GM18505 (cell line): ENCODE results near the gene GHR.

Experiments
- ATAC-seq: cut with Tn5 transposase; IDR thresholded peaks from one replicate; pipeline ENCODE4 v1.9.1; 2021; ENCODE audit not compliant: unreplicated experiment
- POLR2A ChIP-seq: IDR thresholded peaks from 4 replicates; pipeline ENCODE4 v1.6.1; 2011; ENCODE audit warnings: borderline replicate concordance; ENCODE audit not compliant: insufficient read depth, insufficient read length; ENCODE audit errors: extremely low read depth

The GHR gene

GRCh38 chr5:42491699-42492098 is 68.5 kb downstream of the GHR start:
- TF ChIP-seq POLR2A = no peak
- ATAC-seq = no peak

- no peak for TF ChIP-seq POLR2A
- ATAC-seq = no peak
These were observed 69.7 kb downstream of the GHR start for GRCh38 chr5:42492974-42493373.

- TF ChIP-seq POLR2A = no peak
- no peak for ATAC-seq
These were observed 71.2 kb downstream of the GHR start for GRCh38 chr5:42494414-42494813.

- no peak for ATAC-seq
- no peak for TF ChIP-seq POLR2A
These were observed 72.7 kb downstream of the GHR start for GRCh38 chr5:42495914-42496313.

GRCh38 chr5:42496397-42497156 is 73.3 kb downstream of the GHR start:
- TF ChIP-seq POLR2A = no peak
- no peak for ATAC-seq

GRCh38 chr5:42498000-42498399 is 74.8 kb downstream of the GHR start:
- TF ChIP-seq POLR2A = no peak
- ATAC-seq = no peak

- ATAC-seq = no peak
- TF ChIP-seq POLR2A = no peak
These were observed 75.8 kb downstream of the GHR start for GRCh38 chr5:42499016-42499415.

GRCh38 chr5:42500003-42500599 is 76.9 kb downstream of the GHR start:
- TF ChIP-seq POLR2A = no peak
- ATAC-seq = no peak

- ATAC-seq = no peak
- no peak for TF ChIP-seq POLR2A
These were observed 79.6 kb downstream of the GHR start for GRCh38 chr5:42502613-42503470.

GRCh38 chr5:42506662-42507061 is 83.4 kb downstream of the GHR start:
- TF ChIP-seq POLR2A = no peak
- no peak for ATAC-seq

GRCh38 chr5:42507451-42508097 is 84.3 kb downstream of the GHR start:
- ATAC-seq = no peak
- no peak for TF ChIP-seq POLR2A

- TF ChIP-seq POLR2A = no peak
- no peak for ATAC-seq
These were observed 90.0 kb downstream of the GHR start for GRCh38 chr5:42513246-42513645.

- ATAC-seq = no peak
- no peak for TF ChIP-seq POLR2A
These were observed 91.5 kb downstream of the GHR start for GRCh38 chr5:42514754-42515153.
